ENCODE data around the gene KIF26A.

The KIF26A gene

GRCh38 chr14:104093366-104094055 lies 44.9 kb upstream of the KIF26A start (continued):
- peak; percentile 69; the same call in 1 of the 2 replicates for TF ChIP-seq ZNF341 (tag by site-specific recombination; IDR thresholded peaks at IDR 0.05; ENCODE audit: low read depth)
- no peak for TF ChIP-seq ZNF76 (tag by site-specific recombination; IDR thresholded peaks at IDR 0.05; ENCODE audit: borderline replicate concordance, low read depth)

- Histone ChIP-seq H3K9me3 (ENCODE audit: control insufficient read depth, insufficient read depth, low read depth, low read length) (no peaks in the 10 kb centered on the region), H3K4me1 (ENCODE audit: control insufficient read depth, insufficient read depth, low read length) (no peaks in the 10 kb centered on the region), H3K36me3 (ENCODE audit: control insufficient read depth in 2 of 2, insufficient read depth in 1 of 2, low read length in 2 of 2) (no peaks in the 10 kb centered on the region), H3K4me3 (ENCODE audit: low read depth, low read length) (no peak overlapping the region), H3K27ac (ENCODE audit: extremely low read depth, low read depth, low read length) (no peak overlapping the region)
- POLR2A ChIA-PET, result no interaction called here
- no peak for TF ChIP-seq SCRT2 (tag by site-specific recombination; IDR thresholded peaks at IDR 0.05)
- no peak for TF ChIP-seq ZNF324 (tag by site-specific recombination; IDR thresholded peaks at IDR 0.05)
- no peak for TF ChIP-seq SP7 (tag by site-specific recombination; IDR thresholded peaks at IDR 0.05)
- peak; percentile 19 for TF ChIP-seq KLF1 (tag by site-specific recombination; IDR thresholded peaks at IDR 0.05)
- no peak for TF ChIP-seq ZNF513 (tag by site-specific recombination; IDR thresholded peaks at IDR 0.05)
- no peak for TF ChIP-seq ZNF114 (tag by site-specific recombination; IDR thresholded peaks at IDR 0.05)
- no peak for TF ChIP-seq ZSCAN30 (tag by site-specific recombination; IDR thresholded peaks at IDR 0.05)
- TF ChIP-seq ZNF335 (tag by site-specific recombination; conservative IDR thresholded peaks at IDR 0.05), result peak; percentile 91
- TF ChIP-seq ZNF707 (tag by site-specific recombination; IDR thresholded peaks at IDR 0.05), result no peak
- TF ChIP-seq SETDB1 (IDR thresholded peaks at IDR 0.05; ENCODE audit: insufficient read length, low read length), result no peak
- TF ChIP-seq PRDM10 (tag by site-specific recombination; IDR thresholded peaks at IDR 0.05), result no peak
- TF ChIP-seq INSM2 (tag by site-specific recombination; IDR thresholded peaks at IDR 0.05), result no peak
- CTCF ChIA-PET, result interaction anchor here (0.5 to 3.0 kb wide), 25 partner anchors 8 to 546 kb away, joined by 3 to 20 read pairs (median 4); partner anchors contain the start of gene ASPG
Observed at GRCh38 chr14:104094056-104094708, 44.2 kb upstream of the KIF26A start.

GRCh38 chr14:104094709-104095425 lies 43.5 kb upstream of the KIF26A start:
- ChIA-PET CTCF (interaction anchor here (0.6 to 3.0 kb wide), 22 partner anchors 9 to 545 kb away, joined by 3 to 20 read pairs (median 4); partner anchors contain the start of gene ASPG), POLR2A (no interaction called here)
- no peaks in the 10 kb centered on the region for H3K9me3 ChIP-seq (ENCODE audit: control insufficient read depth, insufficient read depth, low read depth, low read length)
- no peak overlapping the region for H3K27ac ChIP-seq (ENCODE audit: extremely low read depth, low read depth, low read length)
- no peaks in the 10 kb centered on the region for H3K36me3 ChIP-seq (ENCODE audit: control insufficient read depth in 2 of 2, insufficient read depth in 1 of 2, low read length in 2 of 2)
- H3K4me1 ChIP-seq (ENCODE audit: control insufficient read depth, insufficient read depth, low read length), result no peaks in the 10 kb centered on the region
- no peak overlapping the region for H3K4me3 ChIP-seq (ENCODE audit: low read depth, low read length)
- TF ChIP-seq ZNF133 (tag by site-specific recombination; IDR thresholded peaks at IDR 0.05) (no peak), PATZ1 (tag by site-specific recombination; IDR thresholded peaks at IDR 0.05) (peak; percentile 33; the same call in 1 of the 2 replicates), ZIC2 (tag by site-specific recombination; IDR thresholded peaks at IDR 0.05) (peak; percentile 73), ZBTB17 (tag by site-specific recombination; IDR thresholded peaks at IDR 0.05) (no peak), ZNF654 (tag by site-specific recombination; IDR thresholded peaks at IDR 0.05; ENCODE audit: low read depth) (peak; percentile 44), CTCF (tag by site-specific recombination; IDR thresholded peaks at IDR 0.05) (peak; percentile 95)

Data from HEK293 (cell line).